22Rv1 (cell line): Measurements from ENCODE around the gene TAOK2.

Source experiments
- CTCF ChIP-seq: fragments of 450-650 bp; IDR thresholded peaks from 2 replicates; pipeline ENCODE4 v1.5.1; 2017; ENCODE audit warnings: mild to moderate bottlenecking
- ZFX ChIP-seq: fragments of 450-650 bp; IDR thresholded peaks from 2 replicates; pipeline ENCODE4 v1.6.1; 2017; ENCODE audit warnings: antibody characterized with exemption, borderline replicate concordance

- TF ChIP-seq CTCF (no peak), ZFX (no peak)
Measured at GRCh38 chr16:29958756-29959155, 14.9 kb upstream of the TAOK2 start.
